Kidney (tissue), 14 donors: ENCODE measurements around the gene PPL. TPM values are rescaled to one million over a fixed set of nuclear protein-coding genes. Genes with fewer than 3 reads are reported as not detected.

ENCODE experiments used
- DNase-seq, 5 donors: peaks; one replicate each; pipeline ENCODE4 v3.0.0-alpha.2; 2013 to 2020
- FAIRE-seq: peaks from 2 replicates; lab custom pipeline; 2012; peaks lifted over from hg19 to GRCh38; lab: Jason Lieb, UNC
- H3K27ac ChIP-seq, 2 donors: one replicate each; pipeline ENCODE4 v1.7.0; 2013; ENCODE audit warnings: low read depth in 2 of 2, low read length in 2 of 2, inconsistent platforms in 1 of 2
- H3K27me3 ChIP-seq: one replicate; pipeline ENCODE4 v1.7.1; 2013; ENCODE audit warnings: low read length, inconsistent platforms; ENCODE audit not compliant: control insufficient read depth, insufficient read depth
- H3K36me3 ChIP-seq, 3 donors: one replicate each; pipeline versions ENCODE4 v1.7.0 to v1.7.1; 2013; ENCODE audit warnings: low read length in 3 of 3, control low read depth in 1 of 3, inconsistent platforms in 1 of 3; ENCODE audit not compliant: insufficient read depth in 3 of 3, control insufficient read depth in 2 of 3
- H3K4me1 ChIP-seq, 3 donors: one replicate each; pipeline versions ENCODE4 v1.7.0 to v1.7.1; 2013; ENCODE audit warnings: low read length in 3 of 3, inconsistent platforms in 1 of 3, low read depth in 1 of 3; ENCODE audit not compliant: control insufficient read depth in 2 of 3, insufficient read depth in 2 of 3
- H3K4me3 ChIP-seq, 3 donors: one replicate each; pipeline versions ENCODE4 v1.7.0 to v1.8.1; 2013; ENCODE audit warnings: low read length in 3 of 3, control low read depth in 1 of 3, inconsistent platforms in 1 of 3
- H3K9ac ChIP-seq, 3 donors: one replicate each; pipeline versions ENCODE4 v1.7.0 to v1.7.1; 2013; ENCODE audit warnings: low read length in 3 of 3, control low read depth in 1 of 3, inconsistent platforms in 1 of 3
- H3K9me3 ChIP-seq, 3 donors: one replicate each; pipeline versions ENCODE4 v1.7.0 to v1.7.1; 2013; ENCODE audit warnings: low read length in 3 of 3, control low read depth in 1 of 3, inconsistent platforms in 1 of 3; ENCODE audit not compliant: control insufficient read depth in 2 of 3, insufficient read depth in 1 of 3
- CTCF ChIP-seq: IDR thresholded peaks from 3 replicates; pipeline ENCODE4 v1.5.1; 2012; ENCODE audit warnings: mild to moderate bottlenecking, moderate library complexity, borderline replicate concordance; ENCODE audit not compliant: insufficient read depth; ENCODE audit errors: extremely low read depth
- intact Hi-C: fragments of 100-400 bp; cut with DNase I; formaldehyde crosslinking; loops from one replicate; pipeline ENCODE4 v1.11.1; 2022
- polyA plus RNA-seq: library from polyadenylated mRNA; stranded (reverse); fragments of 350-450 nt; fragmentation: Illumina TruSeq; extraction: RNeasy Lipid Tissue Mini Kit (QIAGEN cat#74804); gene quantifications from one replicate; pipeline ENCODE4 v1.2.3, GENCODE V29; 2014; ENCODE audit warnings: low read depth, low replicate concordance; ENCODE audit not compliant: insufficient read depth
- total RNA-seq: library from RNA; stranded (reverse); fragmentation: NEBNext Ultra II Directional; extraction: Animal tissue kit (Norgen Biotek cat#: 25700); gene quantifications from one replicate; pipeline ENCODE4 v1.2.1, GENCODE V29; 2021
- donor health status: control.
- donor health status: control.
- donor health status: control.
- donor health status: control.
- donor health status: control.
- donor health status: DM: yes; HTN: yes; CAD: no.
- donor health status: Normal renal cell carcinoma (clear cell type).

PPL gene
- total and polyA plus RNA-seq, 2 donors from 2014 or later: 7.7 to 78.4 TPM

GRCh38 chr16:4942481-4942880 lies 5.5 kb upstream of the PPL start:
- peak overlapping the region in 1 of 2 donors; percentile 54 for H3K27ac ChIP-seq
- DNase-seq (no peak), FAIRE-seq (no peak)
- H3K27me3 ChIP-seq: peaks cover 3% of the 10 kb centered on the region
- H3K9me3 ChIP-seq: no peaks in the 10 kb centered on the region
- intact Hi-C loops: no loop called here
- H3K9ac ChIP-seq: no peak overlapping the region
- H3K36me3 ChIP-seq: no peaks in the 10 kb centered on the region
- no peak overlapping the region for H3K4me3 ChIP-seq
- peaks cover 0 to 11% (median 5%) of the 10 kb centered on the region in 3 donors for H3K4me1 ChIP-seq
- TF ChIP-seq CTCF: no peak

- intact Hi-C loops: no loop called here
- FAIRE-seq: no peak
- peaks cover 3% of the 10 kb centered on the region for H3K27me3 ChIP-seq
- peaks cover 0 to 16% (median 5%) of the 10 kb centered on the region in 3 donors for H3K4me1 ChIP-seq
- H3K9ac ChIP-seq: no peak overlapping the region
- no peak for DNase-seq
- H3K27ac ChIP-seq: no peak overlapping the region
- H3K9me3 ChIP-seq: no peaks in the 10 kb centered on the region
- no peak for TF ChIP-seq CTCF
- no peak overlapping the region for H3K4me3 ChIP-seq
- no peaks in the 10 kb centered on the region for H3K36me3 ChIP-seq
These were observed 3.8 kb upstream of the PPL start for GRCh38 chr16:4940719-4941118.

- FAIRE-seq: no peak
- Histone ChIP-seq H3K9me3 (no peaks in the 10 kb centered on the region), H3K4me1 (peaks cover 0 to 16% (median 0%) of the 10 kb centered on the region in 3 donors), H3K27me3 (peaks cover 3% of the 10 kb centered on the region), H3K9ac (no peak overlapping the region), H3K4me3 (no peak overlapping the region), H3K36me3 (no peaks in the 10 kb centered on the region), H3K27ac (no peak overlapping the region)
- intact Hi-C loops: no loop called here
- no peak for DNase-seq
- no peak for TF ChIP-seq CTCF
These were observed 1.7 kb upstream of the PPL start for GRCh38 chr16:4938683-4939030.
